CD4-positive, alpha-beta memory T cell (primary cell): ENCODE measurements around the gene EIF4A2. TPM values are rescaled to one million over a fixed set of nuclear protein-coding genes. Genes with fewer than 3 reads are reported as not detected.
"Not testable (repeated sequence)": the region's sequence is repeated elsewhere in the genome, so short reads cannot be mapped to it uniquely, and the experiment has no call there.

ENCODE experiments used
- CTCF ChIA-PET: fragments of 350-600 bp; sonication (Branson Sonifier 250); formaldehyde crosslinking; loops from one replicate; lab custom pipeline; 2021; ENCODE audit warnings: inconsistent platforms; ENCODE audit not compliant: partially characterized antibody; lab: Charles Lee
- POLR2A ChIA-PET: fragments of 350-600 bp; sonication (Branson Sonifier 250); formaldehyde crosslinking; loops from one replicate; lab custom pipeline; 2021; ENCODE audit not compliant: partially characterized antibody; lab: Charles Lee
- DNase-seq, 5 donors: peaks; one replicate each; pipeline versions ENCODE4 v3.0.0 to v3.0.0-alpha.2; 2020 to 2022; ENCODE audit warnings: mixed read lengths in 1 of 5
- H3K27ac ChIP-seq: one replicate; pipeline ENCODE4 v1.7.0; 2013; ENCODE audit warnings: low read depth, low read length
- H3K27me3 ChIP-seq: 2 replicates; pipeline ENCODE4 v1.7.0; 2013; ENCODE audit warnings: mild to moderate bottlenecking, low read length, moderate library complexity; ENCODE audit not compliant: insufficient read depth
- H3K36me3 ChIP-seq: 2 replicates; pipeline ENCODE4 v1.7.0; 2013; ENCODE audit warnings: mild to moderate bottlenecking, low read length, moderate library complexity; ENCODE audit not compliant: insufficient read depth
- H3K4me1 ChIP-seq: 2 replicates; pipeline ENCODE4 v1.7.0; 2013; ENCODE audit warnings: mild to moderate bottlenecking, low read length, moderate library complexity; ENCODE audit not compliant: insufficient read depth
- H3K4me3 ChIP-seq, 2 donors: one replicate each; pipeline ENCODE4 v1.7.0; 2013; ENCODE audit warnings: low read length in 2 of 2, mild to moderate bottlenecking in 1 of 2
- H3K9me3 ChIP-seq, 2 donors: one replicate each; pipeline ENCODE4 v1.7.0; 2013; ENCODE audit warnings: low read length in 2 of 2, control low read depth in 1 of 2; ENCODE audit not compliant: control insufficient read depth in 1 of 2
- H3K27ac Mint-ChIP-seq, 7 donors: one replicate each; pipeline ENCODE4 v1.8.0; 2020 to 2021; ENCODE audit warnings: mixed read lengths in 7 of 7, mild to moderate bottlenecking in 6 of 7, inconsistent platforms in 3 of 7, moderate library complexity in 3 of 7
- H3K27me3 Mint-ChIP-seq, 2 donors: one replicate each; pipeline ENCODE4 v1.8.0; 2020 to 2021; ENCODE audit warnings: mixed read lengths in 2 of 2
- H3K36me3 Mint-ChIP-seq, 2 donors: one replicate each; pipeline ENCODE4 v1.8.0; 2020 to 2021; ENCODE audit warnings: mixed read lengths in 2 of 2, inconsistent platforms in 1 of 2, mild to moderate bottlenecking in 1 of 2
- H3K4me1 Mint-ChIP-seq, 4 donors: one replicate each; pipeline ENCODE4 v1.8.0; 2020 to 2021; ENCODE audit warnings: mixed read lengths in 4 of 4, mild to moderate bottlenecking in 1 of 4
- H3K4me3 Mint-ChIP-seq, 8 donors: one replicate each; pipeline ENCODE4 v1.8.0; 2020 to 2021; ENCODE audit warnings: mixed read lengths in 8 of 8, mild to moderate bottlenecking in 7 of 8, moderate library complexity in 6 of 8, inconsistent platforms in 3 of 8
- H3K9me3 Mint-ChIP-seq, 8 donors: one replicate each; pipeline ENCODE4 v1.8.0; 2020 to 2021; ENCODE audit warnings: mixed read lengths in 8 of 8, mild to moderate bottlenecking in 5 of 8, inconsistent platforms in 3 of 8, moderate library complexity in 1 of 8
- intact Hi-C: fragments of 100-400 bp; cut with micrococcal nuclease; formaldehyde crosslinking; loops from one replicate; pipeline ENCODE4 v1.15.1; 2023
- polyA plus RNA-seq, 2 donors: library from polyadenylated mRNA; unstranded; fragments of 300-500 nt; fragmentation: Illumina TruSeq; gene quantifications; one replicate each; pipeline ENCODE4 v1.2.3, GENCODE V29; 2021
- total RNA-seq, 2 experiments: library from RNA; stranded (reverse); gene quantifications; one replicate each; pipeline ENCODE4 v1.2.3, GENCODE V29; 2021

The EIF4A2 gene
- total and polyA plus RNA-seq, 4 experiments from 2014 or later = 242 to 632 (median 429) TPM

DNA sequence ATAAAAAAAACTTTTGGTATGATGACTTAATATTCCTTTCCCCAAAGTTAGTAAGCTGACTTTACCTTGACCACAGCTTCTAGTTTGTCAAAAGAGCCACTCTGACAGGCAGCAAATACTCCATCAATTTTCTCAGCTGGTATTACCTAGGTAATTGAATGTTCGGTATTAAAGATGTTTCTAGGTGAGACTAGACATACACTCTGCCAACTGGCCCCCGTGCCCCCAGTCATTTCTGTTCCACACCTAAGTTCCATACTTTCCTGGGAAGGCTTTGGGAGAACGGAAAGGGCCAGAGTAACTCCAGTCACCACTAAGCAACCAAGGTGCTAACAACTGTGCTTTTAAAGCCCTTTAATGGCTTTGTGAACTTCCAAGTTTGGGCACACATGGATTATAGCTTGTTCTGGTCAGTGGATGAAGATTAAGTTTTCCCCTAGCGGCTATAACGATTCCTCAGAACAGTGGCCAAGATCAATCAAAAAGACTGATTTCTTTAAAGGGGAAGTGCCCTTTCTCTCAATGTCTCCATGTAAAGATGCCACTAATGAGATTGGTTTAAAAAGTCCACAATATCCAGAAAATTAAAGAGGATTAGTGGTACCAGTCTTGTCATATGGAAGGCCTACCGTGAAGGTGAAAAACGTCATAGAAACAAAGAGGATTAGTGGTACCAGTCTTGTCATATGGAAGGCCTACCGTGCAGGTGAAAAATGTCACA is 7.0 kb downstream of the EIF4A2 start:
- Histone ChIP-seq H3K9me3 (no peaks in the 10 kb centered on the region), H3K27ac (no peak overlapping the region), H3K36me3 (peaks cover 53% of the 10 kb centered on the region), H3K27me3 (no peaks in the 10 kb centered on the region), H3K4me1 (peaks cover 43% of the 10 kb centered on the region), H3K4me3 (no peak overlapping the region)
- intact Hi-C loops = no loop called here
- H3K36me3 Mint-ChIP-seq = peaks cover 60 to 87% of the 10 kb centered on the region in 2 donors
- peaks cover 0 to 7% (median 0%) of the 10 kb centered on the region in 8 donors for H3K9me3 Mint-ChIP-seq
- DNase-seq = peak in 2 of 5 donors; percentile 8 to 23
- H3K4me3 Mint-ChIP-seq = no peak overlapping the region
- no peaks in the 10 kb centered on the region for H3K27me3 Mint-ChIP-seq
- POLR2A ChIA-PET = interaction anchor here (0.6 to 4.6 kb wide), 10 partner anchors 9 to 349 kb away, joined by 3 to 45 read pairs (median 4); partner anchors contain the start of genes RFC4 and RPL39L
- H3K27ac Mint-ChIP-seq = peak overlapping the region; percentile 33 to 97 (median 72)
- CTCF ChIA-PET = no interaction called here
- H3K4me1 Mint-ChIP-seq = peaks cover 35 to 45% (median 42%) of the 10 kb centered on the region in 4 donors

DNA sequence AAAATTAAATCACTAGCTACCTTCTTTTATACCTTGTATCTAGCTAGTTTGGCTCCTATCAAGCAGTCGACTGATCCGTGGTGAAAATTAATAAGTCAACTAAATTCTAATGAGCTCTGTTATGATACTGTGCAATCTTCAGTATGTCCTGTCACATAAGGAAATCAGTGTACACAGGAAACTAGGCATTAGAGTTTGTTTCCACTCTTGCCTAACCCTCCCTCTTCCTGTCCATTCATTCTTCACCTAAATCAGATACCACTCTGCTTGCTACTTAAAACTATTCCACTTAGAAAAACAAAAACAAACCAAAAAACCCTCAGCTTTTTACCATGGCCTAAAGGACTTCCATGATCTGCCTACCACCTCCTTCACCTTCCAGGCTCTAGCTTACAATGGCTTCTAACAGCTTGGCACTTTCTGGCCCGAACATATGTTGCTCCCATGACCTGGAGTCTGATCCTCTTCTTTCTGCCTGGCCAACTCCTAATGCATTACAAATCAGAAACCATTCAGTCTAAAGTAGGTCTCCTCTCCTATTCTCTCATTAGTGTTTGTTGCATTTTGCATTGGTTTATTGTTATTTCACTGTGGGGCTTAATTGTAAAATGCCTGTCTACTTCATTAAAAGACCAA is 15.0 kb downstream of the EIF4A2 start:
- Histone ChIP-seq H3K27ac (no peak overlapping the region), H3K36me3 (peaks cover 14% of the 10 kb centered on the region), H3K27me3 (no peaks in the 10 kb centered on the region), H3K4me1 (peaks cover 27% of the 10 kb centered on the region), H3K9me3 (no peaks in the 10 kb centered on the region), H3K4me3 (no peak overlapping the region)
- Mint-ChIP-seq H3K9me3 (no peaks in the 10 kb centered on the region), H3K4me3 (no peak overlapping the region), H3K4me1 (peaks cover 11 to 20% (median 15%) of the 10 kb centered on the region in 4 donors), H3K27me3 (no peaks in the 10 kb centered on the region), H3K36me3 (peaks cover 32 to 50% of the 10 kb centered on the region in 2 donors), H3K27ac (peak overlapping the region in 4 of 7 donors; percentile 2 to 19 (median 7))
- ChIA-PET POLR2A (interaction anchor here (0.9 to 6.5 kb wide), 3 partner anchors 11 to 861 kb away, joined by 5 to 66 read pairs (median 7); partner anchors contain the start of genes EIF4A2 and TRA2B), CTCF (interaction anchor here (1.5 to 3.4 kb wide), 5 partner anchors 14 to 185 kb away, joined by 3 to 13 read pairs (median 5); partner anchors contain the start of genes AHSG and EIF4A2)
- intact Hi-C loops = no loop called here
- no peak for DNase-seq

DNA sequence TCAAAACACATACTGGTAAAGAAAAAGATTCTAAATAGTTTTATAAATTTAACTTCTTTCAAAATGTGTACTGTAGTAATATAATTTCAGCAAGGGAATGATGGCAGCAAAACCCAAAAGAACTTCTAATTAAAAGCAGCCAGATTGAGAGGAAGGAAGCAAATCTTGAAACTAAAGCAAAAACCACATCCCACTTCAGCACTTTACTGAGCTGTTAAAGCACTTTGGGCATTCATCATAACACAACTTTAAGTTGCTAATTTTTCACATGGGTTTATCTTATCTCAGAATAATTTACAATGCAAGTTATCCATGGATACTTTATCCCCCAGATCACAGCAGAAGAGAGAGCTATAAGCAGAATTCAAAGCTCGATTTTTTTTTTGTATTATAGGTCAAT is 16.9 kb downstream of the EIF4A2 start:
- intact Hi-C loops = no loop called here
- no peak overlapping the region for H3K27ac ChIP-seq
- no peak overlapping the region for H3K4me3 Mint-ChIP-seq
- H3K27me3 ChIP-seq = no peaks in the 10 kb centered on the region
- no peaks in the 10 kb centered on the region for H3K9me3 Mint-ChIP-seq
- peaks cover 11 to 30% (median 20%) of the 10 kb centered on the region in 4 donors for H3K4me1 Mint-ChIP-seq
- ChIA-PET POLR2A (interaction anchor here (1.5 to 6.5 kb wide), 3 partner anchors 10 to 16 kb away, joined by 9 to 66 read pairs (median 10); partner anchors contain the start of gene EIF4A2), CTCF (interaction anchor here (3.4 kb wide), 1 partner anchor 16 kb away, joined by 13 read pairs; the partner anchor contains the start of gene EIF4A2)
- peak overlapping the region in 2 of 7 donors; percentile 3 to 60 for H3K27ac Mint-ChIP-seq
- peaks cover 25 to 39% of the 10 kb centered on the region in 2 donors for H3K36me3 Mint-ChIP-seq
- no peak overlapping the region for H3K4me3 ChIP-seq
- H3K4me1 ChIP-seq = peaks cover 31% of the 10 kb centered on the region
- DNase-seq = no peak
- H3K36me3 ChIP-seq = peaks cover 14% of the 10 kb centered on the region
- H3K9me3 ChIP-seq = no peaks in the 10 kb centered on the region
- no peaks in the 10 kb centered on the region for H3K27me3 Mint-ChIP-seq

DNA sequence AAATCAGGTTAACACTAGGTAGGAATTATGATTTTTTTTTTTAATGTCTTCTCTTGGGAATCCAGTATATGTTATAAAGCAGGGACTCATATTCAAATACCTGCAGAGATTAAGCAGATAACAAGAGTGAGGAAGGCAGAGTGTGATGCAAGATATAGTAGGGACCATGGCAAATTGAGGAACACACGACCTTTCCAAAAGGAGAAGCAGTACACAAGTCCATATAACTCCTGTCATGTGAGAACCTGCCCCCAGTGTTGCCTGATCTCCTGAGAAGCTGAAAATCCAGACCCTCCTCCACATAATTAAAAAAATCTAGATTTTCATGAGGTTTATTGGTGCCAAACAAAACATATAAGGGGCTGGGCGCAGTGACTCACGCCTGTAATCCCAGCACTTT is 19.3 kb downstream of the EIF4A2 start:
- intact Hi-C loops = no loop called here
- H3K27me3 Mint-ChIP-seq = no peaks in the 10 kb centered on the region
- no peaks in the 10 kb centered on the region for H3K27me3 ChIP-seq
- DNase-seq = no peak
- no peak overlapping the region for H3K4me3 ChIP-seq
- ChIA-PET CTCF (interaction anchor here (0.8 to 0.9 kb wide), 2 partner anchors 12 to 337 kb away, joined by 3 read pairs; partner anchors contain the start of gene RPL39L), POLR2A (interaction anchor here (2.4 kb wide), 1 partner anchor 18 kb away, joined by 30 read pairs; the partner anchor contains the start of gene EIF4A2)
- H3K36me3 Mint-ChIP-seq = peaks cover 20 to 33% of the 10 kb centered on the region in 2 donors
- H3K36me3 ChIP-seq = peaks cover 7% of the 10 kb centered on the region
- no peak overlapping the region for H3K4me3 Mint-ChIP-seq
- no peaks in the 10 kb centered on the region for H3K9me3 Mint-ChIP-seq
- peak overlapping the region in 1 of 7 donors; percentile 60 for H3K27ac Mint-ChIP-seq
- H3K9me3 ChIP-seq = no peaks in the 10 kb centered on the region
- H3K27ac ChIP-seq = no peak overlapping the region
- peaks cover 46% of the 10 kb centered on the region for H3K4me1 ChIP-seq
- H3K4me1 Mint-ChIP-seq = peaks cover 22 to 53% (median 32%) of the 10 kb centered on the region in 4 donors

DNA sequence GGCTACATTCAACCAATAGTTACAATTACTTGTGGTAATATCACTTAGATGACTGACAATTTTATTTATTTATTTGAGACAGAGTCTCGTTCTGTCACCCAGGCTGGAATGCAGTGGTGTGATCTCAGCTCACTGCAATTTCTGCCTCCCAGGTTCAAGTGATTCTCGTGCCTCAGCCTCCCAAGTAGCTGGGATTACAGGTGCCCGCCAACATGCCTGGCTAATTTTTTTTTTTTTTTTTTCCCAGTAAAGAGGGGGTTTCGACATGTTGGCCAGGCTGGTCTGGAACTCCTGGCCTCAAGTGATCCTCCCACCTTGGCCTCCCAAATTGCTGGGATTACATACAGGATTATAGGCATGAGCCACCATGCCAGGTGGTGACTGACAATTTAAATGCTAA is 20.1 kb downstream of the EIF4A2 start:
- not testable (repeated sequence) for H3K9me3 Mint-ChIP-seq

DNA sequence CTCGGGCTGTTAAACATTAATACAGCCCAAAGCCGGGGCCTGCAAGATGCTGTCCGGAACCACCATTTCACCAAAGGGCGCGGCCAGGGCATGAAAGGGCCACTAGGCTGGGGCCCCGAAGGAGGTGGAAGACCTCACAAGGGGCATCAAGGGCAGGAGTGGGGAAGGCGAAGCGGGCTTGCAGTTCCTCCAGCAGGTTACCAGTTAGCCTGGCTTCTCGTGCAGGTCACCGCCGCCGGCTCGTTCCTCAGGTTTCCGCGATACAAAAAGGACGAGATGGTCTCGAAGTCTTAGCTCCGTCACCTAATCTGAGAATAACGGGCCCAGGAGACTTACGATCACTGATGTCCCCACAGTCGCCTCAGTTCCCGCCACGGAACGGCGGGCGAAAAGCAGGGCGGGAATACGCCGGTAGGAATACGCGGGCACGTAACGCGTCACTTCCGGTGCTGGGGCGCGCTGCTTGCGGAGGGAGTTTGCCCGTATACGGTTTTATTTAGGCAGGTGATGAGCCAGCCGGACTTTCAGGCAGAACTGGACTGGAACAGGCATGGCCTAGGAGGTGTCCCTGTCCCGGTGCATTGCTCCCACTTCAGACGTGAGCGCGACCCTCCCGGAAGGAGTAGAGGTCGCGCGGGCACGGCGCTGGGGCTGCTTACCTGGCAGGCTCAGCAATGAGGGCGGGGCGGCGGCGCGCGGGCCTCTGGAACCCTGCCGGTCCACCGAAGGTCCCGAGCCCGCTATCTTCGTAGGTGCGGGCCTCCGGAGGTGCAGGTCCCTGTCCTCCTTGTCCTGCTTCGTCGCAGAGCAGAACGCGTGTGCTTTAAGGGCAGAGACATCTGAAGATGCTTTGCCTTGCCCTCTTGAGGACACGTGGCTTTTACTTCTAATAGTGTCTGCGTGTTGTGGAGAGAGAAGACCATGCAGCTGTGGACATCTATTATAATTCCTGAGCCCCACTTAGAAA is 23.0 kb downstream of the EIF4A2 start, which contains the start of gene RFC4:
Gene RFC4, minus strand, starts transcription at position 394 of the 967 bp plus-strand sequence. CDS start 1,769 bp downstream, outside the sequence.
- Mint-ChIP-seq H3K27ac (peak within 1 kb of the TSS; percentile 89 to 97 (median 95)), H3K4me3 (peak within 1 kb of the TSS; percentile 93 to 98 (median 96)), H3K9me3 (no peaks in the 10 kb centered on the region), H3K36me3 (peaks cover 4 to 14% of the 10 kb centered on the region in 2 donors), H3K27me3 (no peaks in the 10 kb centered on the region), H3K4me1 (peaks cover 11 to 33% (median 17%) of the 10 kb centered on the region in 4 donors)
- peak; percentile 81 to 88 (median 83) for DNase-seq
- Histone ChIP-seq H3K27me3 (no peaks in the 10 kb centered on the region), H3K27ac (peak within 1 kb of the TSS; percentile 93), H3K4me1 (peaks cover 18% of the 10 kb centered on the region), H3K4me3 (peak within 1 kb of the TSS; percentile 90 to 98), H3K36me3 (no peaks in the 10 kb centered on the region), H3K9me3 (no peaks in the 10 kb centered on the region)
- ChIA-PET CTCF (interaction anchor here (0.6 to 3.4 kb wide), 8 partner anchors 15 to 863 kb away, joined by 3 to 20 read pairs (median 4); partner anchors contain the start of genes EIF4A2 and RPL39L), POLR2A (interaction anchor here (0.6 to 7.5 kb wide), 9 partner anchors 14 to 239 kb away, joined by 3 to 160 read pairs (median 7); partner anchors contain the start of genes EIF4A2 and TBCCD1)
- intact Hi-C loops = loop anchor here (1.0 to 5.0 kb wide), 5 partner anchors 21 to 868 kb away; partner anchors contain the start of genes DNAJB11, EIF4A2 and TRA2B

More for the DNA sequence above, 20.1 kb downstream of the EIF4A2 start:
- ChIA-PET POLR2A (interaction anchor here (2.4 to 7.5 kb wide), 3 partner anchors 15 to 19 kb away, joined by 30 to 160 read pairs (median 45); partner anchors contain the start of gene EIF4A2), CTCF (interaction anchor here (0.8 to 0.9 kb wide), 2 partner anchors 11 to 336 kb away, joined by 3 read pairs; partner anchors contain the start of gene RPL39L)
- H3K4me1 ChIP-seq = peaks cover 41% of the 10 kb centered on the region
- H3K4me3 Mint-ChIP-seq, H3K36me3 ChIP-seq, H3K27ac ChIP-seq, H3K27ac Mint-ChIP-seq, H3K9me3 ChIP-seq, H3K4me3 ChIP-seq, intact Hi-C loops, H3K27me3 Mint-ChIP-seq, H3K27me3 ChIP-seq, DNase-seq: not testable (repeated sequence)
- Mint-ChIP-seq H3K36me3 (peaks cover 17 to 29% of the 10 kb centered on the region in 2 donors), H3K4me1 (peaks cover 19 to 49% (median 29%) of the 10 kb centered on the region in 4 donors)
